C4-2B (cell line): Measurements from ENCODE around the gene TNFRSF18.

ENCODE experiments used
- ZFX ChIP-seq: fragments of 450-650 bp; IDR thresholded peaks from 2 replicates; pipeline ENCODE4 v1.6.1; 2017
- TF ChIP-seq, protein P1 (sequence below): fragments of 450-650 bp; conservative IDR thresholded peaks from 2 replicates; pipeline ENCODE4 v1.5.1; 2017; ENCODE audit warnings: mild to moderate bottlenecking

DNA sequence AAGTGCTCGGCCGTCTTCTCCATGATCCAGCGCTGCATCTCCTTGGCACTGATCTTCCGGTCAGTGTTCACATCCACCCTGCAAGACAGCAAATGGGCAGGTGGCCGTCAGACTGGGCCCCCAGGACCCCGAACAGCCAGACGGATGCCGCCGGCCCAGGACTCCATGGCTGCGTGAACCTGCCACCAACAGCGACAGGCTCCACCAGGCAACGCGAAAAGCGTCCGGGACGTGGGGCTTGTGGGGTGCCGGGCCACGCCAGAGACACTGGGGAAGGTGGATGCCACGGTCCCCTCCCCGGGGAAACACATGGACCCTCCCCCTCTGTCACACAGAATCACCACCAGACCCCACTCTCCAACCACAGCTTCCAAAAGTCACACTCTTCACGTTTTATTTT, 17.5 kb upstream of the TNFRSF18 start:
- TF ChIP-seq ZFX: no peak
- TF ChIP-seq, protein P1, sequence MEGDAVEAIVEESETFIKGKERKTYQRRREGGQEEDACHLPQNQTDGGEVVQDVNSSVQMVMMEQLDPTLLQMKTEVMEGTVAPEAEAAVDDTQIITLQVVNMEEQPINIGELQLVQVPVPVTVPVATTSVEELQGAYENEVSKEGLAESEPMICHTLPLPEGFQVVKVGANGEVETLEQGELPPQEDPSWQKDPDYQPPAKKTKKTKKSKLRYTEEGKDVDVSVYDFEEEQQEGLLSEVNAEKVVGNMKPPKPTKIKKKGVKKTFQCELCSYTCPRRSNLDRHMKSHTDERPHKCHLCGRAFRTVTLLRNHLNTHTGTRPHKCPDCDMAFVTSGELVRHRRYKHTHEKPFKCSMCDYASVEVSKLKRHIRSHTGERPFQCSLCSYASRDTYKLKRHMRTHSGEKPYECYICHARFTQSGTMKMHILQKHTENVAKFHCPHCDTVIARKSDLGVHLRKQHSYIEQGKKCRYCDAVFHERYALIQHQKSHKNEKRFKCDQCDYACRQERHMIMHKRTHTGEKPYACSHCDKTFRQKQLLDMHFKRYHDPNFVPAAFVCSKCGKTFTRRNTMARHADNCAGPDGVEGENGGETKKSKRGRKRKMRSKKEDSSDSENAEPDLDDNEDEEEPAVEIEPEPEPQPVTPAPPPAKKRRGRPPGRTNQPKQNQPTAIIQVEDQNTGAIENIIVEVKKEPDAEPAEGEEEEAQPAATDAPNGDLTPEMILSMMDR: no peak
